Measurements from ENCODE around the gene FATE1. TPM values are rescaled to one million over a fixed set of nuclear protein-coding genes. Genes with fewer than 3 reads are reported as not detected.

The FATE1 gene
- total and polyA plus RNA-seq, 2 of the 8 experiments (the other 6 are each of a cell fraction or from before 2014, with no cell fraction given) = 0.12 TPM; not detected in 1

GRCh38 chrX:151694661-151695582 is 20.9 kb upstream of the FATE1 start, which contains the start of gene PRRG3:
Gene PRRG3 (plus strand): TSS chrX:151695458. CDS start chrX:151698815, 3,357 bp downstream.
- no peaks in the 10 kb centered on the region for H3K23me2 ChIP-seq (ENCODE audit: low read depth, low read length)
- WGBS, 2 experiments (ENCODE audit: extremely low coverage in 1 of 2, insufficient coverage in 1 of 2, insufficient read length in 1 of 2, insufficient replicate concordance in 2 of 2, low coverage in 1 of 2, low lambda C conversion rate in 2 of 2, missing lambda C conversion rate in 1 of 2) = 0% methylated on average over 1 of the region's 100 CpGs; no CpG with 5 or more reads in 1 of the 2 experiments
- no peak within 1 kb of the TSS for H2BK5ac ChIP-seq (ENCODE audit: low read depth, low read length)
- no peak within 1 kb of the TSS for H3K23ac ChIP-seq (ENCODE audit: insufficient read length)
- H3K18ac ChIP-seq (ENCODE audit: extremely low read depth, low read length) = no peak within 1 kb of the TSS; the same call in 1 of the 2 replicates
- H4K20me1 ChIP-seq (replicated peaks in 1 of 2; ENCODE audit: control insufficient read depth in 1 of 2, insufficient read depth in 2 of 2, low read length in 2 of 2) = no peaks in the 10 kb centered on the region
- H4K8ac ChIP-seq (ENCODE audit: extremely low read depth, insufficient read depth, low read length) = peak within 1 kb of the TSS; percentile 79; the same call in 1 of the 2 replicates
- H3K36me3 ChIP-seq (ENCODE audit: control insufficient read depth in 2 of 4, insufficient read depth in 4 of 4, low read length in 3 of 4) = no peaks in the 10 kb centered on the region
- H2BK120ac ChIP-seq (replicated peaks; ENCODE audit: low read depth, low read length) = no peak within 1 kb of the TSS
- no peak within 1 kb of the TSS for H3K56ac ChIP-seq (replicated peaks; ENCODE audit: insufficient read length, low read depth, low read length)
- no peaks in the 10 kb centered on the region for H3K79me1 ChIP-seq (ENCODE audit: low read depth, low read length)
- H3K27me3 ChIP-seq (replicated peaks in 1 of 4; ENCODE audit: control insufficient read depth in 3 of 4, extremely low read depth in 1 of 4, insufficient read depth in 3 of 4, low read length in 3 of 4) = peaks cover 0 to 6% (median 1%) of the 10 kb centered on the region in 4 experiments; a peak in 2 of 7 replicates
- no peak within 1 kb of the TSS for H2AK5ac ChIP-seq (ENCODE audit: low read depth, low read length)
- no peak within 1 kb of the TSS; a peak in 1 of 7 replicates for H3K9ac ChIP-seq (replicated peaks in 1 of 4; ENCODE audit: extremely low read depth in 1 of 4, low read depth in 3 of 4, low read length in 3 of 4)
- H3K4me3 ChIP-seq (ENCODE audit: extremely low read depth in 1 of 4, insufficient read depth in 2 of 4, low read depth in 3 of 4, low read length in 4 of 4) = peak within 1 kb of the TSS; percentile 29 to 59 (median 44); a peak in 7 of 8 replicates
- H3K14ac ChIP-seq (ENCODE audit: insufficient read length) = no peak within 1 kb of the TSS
- H2BK20ac ChIP-seq (ENCODE audit: low read length) = no peak within 1 kb of the TSS
- H3K4me2 ChIP-seq (ENCODE audit: insufficient read depth in 1 of 2, low read depth in 2 of 2, low read length in 2 of 2) = peak within 1 kb of the TSS; percentile 74 to 83
- peaks cover 0 to 6% (median 0%) of the 10 kb centered on the region in 4 experiments; a peak in 1 of 7 replicates for H3K4me1 ChIP-seq (replicated peaks in 1 of 4; ENCODE audit: control insufficient read depth in 3 of 4, insufficient read depth in 4 of 4, low read length in 3 of 4)
- H3K79me2 ChIP-seq (ENCODE audit: control insufficient read depth in 1 of 2, insufficient read depth in 2 of 2, low read length in 2 of 2) = no peaks in the 10 kb centered on the region
- peak in 1 of 2 experiments; percentile 54 for DNase-seq (ENCODE audit: low read depth in 1 of 2, low spot score in 2 of 2)
- H2BK12ac ChIP-seq (ENCODE audit: low read depth, low read length) = no peak within 1 kb of the TSS
- H4K5ac ChIP-seq (ENCODE audit: insufficient read length, low read depth, low read length) = no peak within 1 kb of the TSS
- H3K27ac ChIP-seq (ENCODE audit: low read depth, low read length) = no peak within 1 kb of the TSS
- ChIA-PET CTCF (ENCODE audit: partially characterized antibody) (interaction anchor here (1.1 kb wide), 1 partner anchor 39 kb away, joined by 3 read pairs; no protein-coding TSS in a partner anchor), POLR2A (ENCODE audit: partially characterized antibody) (no interaction called here)
- H2AFZ ChIP-seq (ENCODE audit: low read length) = no peak within 1 kb of the TSS
- no peak within 1 kb of the TSS for H3K4ac ChIP-seq (replicated peaks; ENCODE audit: insufficient read length, low read depth, low read length)
- H4K91ac ChIP-seq (replicated peaks; ENCODE audit: insufficient read length, low read length) = no peak within 1 kb of the TSS
- FAIRE-seq = no peak
- H3K9me3 ChIP-seq (ENCODE audit: insufficient read depth in 2 of 2, low read depth in 1 of 2, low read length in 1 of 2) = no peaks in the 10 kb centered on the region
- H2BK15ac ChIP-seq (ENCODE audit: low read length) = no peak within 1 kb of the TSS; the same call in 1 of the 2 replicates
- TF ChIP-seq TAF7 (optimal IDR thresholded peaks at IDR 0.05; ENCODE audit: borderline replicate concordance, low read depth, low read length) = no peak
- no peak for TF ChIP-seq TAF1 (IDR thresholded peaks at IDR 0.05; ENCODE audit: low read depth, low read length)
- peak; percentile 29 for TF ChIP-seq KDM4A (IDR thresholded peaks at IDR 0.05; ENCODE audit: low read depth, low read length, severe bottlenecking)

All from H1 (cell line).